Kidney (tissue), 14 donors: ENCODE measurements around the gene H3-3A. TPM values are rescaled to one million over a fixed set of nuclear protein-coding genes. Genes with fewer than 3 reads are reported as not detected.
A peak's percentile ranks its signal among the peaks of the same experiment; 100 is the strongest.

Source experiments
- DNase-seq, 5 donors: peaks; one replicate each; pipeline ENCODE4 v3.0.0-alpha.2; 2013 to 2020
- FAIRE-seq: peaks from 2 replicates; lab custom pipeline; 2012; peaks lifted over from hg19 to GRCh38; lab: Jason Lieb, UNC
- H3K27ac ChIP-seq, 2 donors: one replicate each; pipeline ENCODE4 v1.7.0; 2013; ENCODE audit warnings: low read depth in 2 of 2, low read length in 2 of 2, inconsistent platforms in 1 of 2
- H3K27me3 ChIP-seq: one replicate; pipeline ENCODE4 v1.7.1; 2013; ENCODE audit warnings: low read length, inconsistent platforms; ENCODE audit not compliant: control insufficient read depth, insufficient read depth
- H3K36me3 ChIP-seq, 3 donors: one replicate each; pipeline versions ENCODE4 v1.7.0 to v1.7.1; 2013; ENCODE audit warnings: low read length in 3 of 3, control low read depth in 1 of 3, inconsistent platforms in 1 of 3; ENCODE audit not compliant: insufficient read depth in 3 of 3, control insufficient read depth in 2 of 3
- H3K4me1 ChIP-seq, 3 donors: one replicate each; pipeline versions ENCODE4 v1.7.0 to v1.7.1; 2013; ENCODE audit warnings: low read length in 3 of 3, inconsistent platforms in 1 of 3, low read depth in 1 of 3; ENCODE audit not compliant: control insufficient read depth in 2 of 3, insufficient read depth in 2 of 3
- H3K4me3 ChIP-seq, 3 donors: one replicate each; pipeline versions ENCODE4 v1.7.0 to v1.8.1; 2013; ENCODE audit warnings: low read length in 3 of 3, control low read depth in 1 of 3, inconsistent platforms in 1 of 3
- H3K9ac ChIP-seq, 3 donors: one replicate each; pipeline versions ENCODE4 v1.7.0 to v1.7.1; 2013; ENCODE audit warnings: low read length in 3 of 3, control low read depth in 1 of 3, inconsistent platforms in 1 of 3
- H3K9me3 ChIP-seq, 3 donors: one replicate each; pipeline versions ENCODE4 v1.7.0 to v1.7.1; 2013; ENCODE audit warnings: low read length in 3 of 3, control low read depth in 1 of 3, inconsistent platforms in 1 of 3; ENCODE audit not compliant: control insufficient read depth in 2 of 3, insufficient read depth in 1 of 3
- CTCF ChIP-seq: IDR thresholded peaks from 3 replicates; pipeline ENCODE4 v1.5.1; 2012; ENCODE audit warnings: mild to moderate bottlenecking, moderate library complexity, borderline replicate concordance; ENCODE audit not compliant: insufficient read depth; ENCODE audit errors: extremely low read depth
- intact Hi-C: fragments of 100-400 bp; cut with DNase I; formaldehyde crosslinking; loops from one replicate; pipeline ENCODE4 v1.11.1; 2022
- polyA plus RNA-seq: library from polyadenylated mRNA; stranded (reverse); fragments of 350-450 nt; fragmentation: Illumina TruSeq; extraction: RNeasy Lipid Tissue Mini Kit (QIAGEN cat#74804); gene quantifications from one replicate; pipeline ENCODE4 v1.2.3, GENCODE V29; 2014; ENCODE audit warnings: low read depth, low replicate concordance; ENCODE audit not compliant: insufficient read depth
- total RNA-seq: library from RNA; stranded (reverse); fragmentation: NEBNext Ultra II Directional; extraction: Animal tissue kit (Norgen Biotek cat#: 25700); gene quantifications from one replicate; pipeline ENCODE4 v1.2.1, GENCODE V29; 2021
- donor health status: control.
- donor health status: control.
- donor health status: control.
- donor health status: control.
- donor health status: control.
- donor health status: DM: yes; HTN: yes; CAD: no.
- donor health status: Normal renal cell carcinoma (clear cell type).

H3-3A gene
- total and polyA plus RNA-seq, 2 donors from 2014 or later, result 404 to 524 TPM

GRCh38 chr1:226076378-226076777 lies 13.9 kb downstream of the H3-3A start:
- intact Hi-C loops, result no loop called here
- Histone ChIP-seq H3K9ac (no peak overlapping the region), H3K27me3 (no peaks in the 10 kb centered on the region), H3K9me3 (no peaks in the 10 kb centered on the region), H3K4me1 (no peaks in the 10 kb centered on the region), H3K4me3 (no peak overlapping the region), H3K36me3 (peaks cover 7 to 14% (median 8%) of the 10 kb centered on the region in 3 donors), H3K27ac (no peak overlapping the region)
- TF ChIP-seq CTCF, result no peak
- FAIRE-seq (no peak), DNase-seq (no peak)

DNA sequence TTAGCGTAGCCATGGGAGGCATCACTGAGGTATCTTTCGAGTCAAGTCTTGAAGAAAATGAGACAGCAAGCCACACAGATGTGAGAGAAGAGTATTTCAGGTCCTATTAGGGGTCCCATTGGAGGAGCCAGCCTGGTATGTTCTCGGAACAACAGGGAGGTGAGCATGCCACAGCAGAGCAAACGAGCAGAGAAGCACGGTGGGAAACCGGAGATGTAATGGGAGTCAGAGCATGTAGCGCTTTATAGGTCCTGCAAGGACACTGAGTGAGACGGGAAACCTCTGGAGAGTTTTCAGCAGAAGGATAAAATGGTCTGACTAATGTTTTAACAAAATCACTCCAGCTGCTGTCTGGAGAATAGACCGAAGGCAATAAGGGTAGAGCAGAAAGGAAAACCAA lies 15.9 kb downstream of the H3-3A start:
- Histone ChIP-seq H3K9me3 (no peaks in the 10 kb centered on the region), H3K27ac (no peak overlapping the region), H3K4me1 (peaks cover 0 to 4% (median 4%) of the 10 kb centered on the region in 3 donors), H3K36me3 (peaks cover 0 to 3% (median 0%) of the 10 kb centered on the region in 3 donors), H3K4me3 (no peak overlapping the region), H3K9ac (no peak overlapping the region), H3K27me3 (no peaks in the 10 kb centered on the region)
- intact Hi-C loops, result no loop called here
- no peak for FAIRE-seq
- TF ChIP-seq CTCF, result no peak
- peak in 2 of 5 donors; percentile 50 to 56 for DNase-seq

GRCh38 chr1:226082587-226082917 lies 20.0 kb downstream of the H3-3A start:
- TF ChIP-seq CTCF, result no peak
- Histone ChIP-seq H3K27ac (no peak overlapping the region), H3K9ac (peak overlapping the region in 2 of 3 donors; percentile 46 to 73), H3K9me3 (no peaks in the 10 kb centered on the region), H3K4me3 (peak overlapping the region; percentile 20 to 73 (median 39)), H3K27me3 (no peaks in the 10 kb centered on the region), H3K4me1 (peaks cover 0 to 4% (median 4%) of the 10 kb centered on the region in 3 donors), H3K36me3 (no peaks in the 10 kb centered on the region)
- intact Hi-C loops, result no loop called here
- DNase-seq (no peak), FAIRE-seq (no peak)

DNA sequence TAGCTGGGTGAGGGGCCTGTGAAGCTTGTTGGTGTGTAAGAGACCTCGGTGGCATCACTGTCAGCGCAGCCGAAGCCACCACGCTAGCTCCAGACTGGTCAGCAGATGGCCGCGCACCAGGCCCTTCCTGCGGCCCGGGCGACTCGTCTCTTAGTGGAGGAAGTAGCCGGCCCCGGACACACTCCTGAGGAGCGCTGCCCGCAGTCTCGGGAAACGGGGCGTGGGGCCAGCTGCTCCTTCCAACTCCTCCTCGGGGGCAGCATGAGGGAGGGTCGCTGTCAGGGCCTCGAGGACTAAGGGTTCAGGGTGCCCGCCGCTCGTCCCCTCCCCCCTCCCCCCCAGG lies 20.4 kb downstream of the H3-3A start:
- DNase-seq (peak in 4 of 5 donors; percentile 62 to 91 (median 70)), FAIRE-seq (no peak)
- Histone ChIP-seq H3K4me3 (peak overlapping the region; percentile 39 to 73 (median 53)), H3K27ac (peak overlapping the region in 1 of 2 donors; percentile 13), H3K36me3 (no peaks in the 10 kb centered on the region), H3K4me1 (peaks cover 0 to 4% (median 4%) of the 10 kb centered on the region in 3 donors), H3K27me3 (no peaks in the 10 kb centered on the region), H3K9ac (peak overlapping the region in 2 of 3 donors; percentile 46 to 73), H3K9me3 (no peaks in the 10 kb centered on the region)
- no peak for TF ChIP-seq CTCF
- intact Hi-C loops, result no loop called here
